ENCODE results near the gene BNC2. TPM values are rescaled to one million over a fixed set of nuclear protein-coding genes. Genes with fewer than 3 reads are reported as not detected.

Gene BNC2
- total and polyA plus RNA-seq, 2 donors (not counting 1 experiment from before 2014, with no cell fraction given): 34.7 to 39.1 TPM

- no peaks in the 10 kb centered on the region for H4K20me1 ChIP-seq (ENCODE audit: control insufficient read depth, extremely low read depth, insufficient read depth, low read length)
- H3K27ac ChIP-seq (ENCODE audit: insufficient read depth, low read length): no peak overlapping the region
- no peak overlapping the region for H2AFZ ChIP-seq (ENCODE audit: low read length)
- H3K36me3 ChIP-seq (ENCODE audit: control insufficient read depth, insufficient read depth, low read length): no peaks in the 10 kb centered on the region
- TF ChIP-seq, protein P1, sequence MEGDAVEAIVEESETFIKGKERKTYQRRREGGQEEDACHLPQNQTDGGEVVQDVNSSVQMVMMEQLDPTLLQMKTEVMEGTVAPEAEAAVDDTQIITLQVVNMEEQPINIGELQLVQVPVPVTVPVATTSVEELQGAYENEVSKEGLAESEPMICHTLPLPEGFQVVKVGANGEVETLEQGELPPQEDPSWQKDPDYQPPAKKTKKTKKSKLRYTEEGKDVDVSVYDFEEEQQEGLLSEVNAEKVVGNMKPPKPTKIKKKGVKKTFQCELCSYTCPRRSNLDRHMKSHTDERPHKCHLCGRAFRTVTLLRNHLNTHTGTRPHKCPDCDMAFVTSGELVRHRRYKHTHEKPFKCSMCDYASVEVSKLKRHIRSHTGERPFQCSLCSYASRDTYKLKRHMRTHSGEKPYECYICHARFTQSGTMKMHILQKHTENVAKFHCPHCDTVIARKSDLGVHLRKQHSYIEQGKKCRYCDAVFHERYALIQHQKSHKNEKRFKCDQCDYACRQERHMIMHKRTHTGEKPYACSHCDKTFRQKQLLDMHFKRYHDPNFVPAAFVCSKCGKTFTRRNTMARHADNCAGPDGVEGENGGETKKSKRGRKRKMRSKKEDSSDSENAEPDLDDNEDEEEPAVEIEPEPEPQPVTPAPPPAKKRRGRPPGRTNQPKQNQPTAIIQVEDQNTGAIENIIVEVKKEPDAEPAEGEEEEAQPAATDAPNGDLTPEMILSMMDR (conservative IDR thresholded peaks at IDR 0.05 in 1 of 2, IDR thresholded peaks at IDR 0.05 in 1 of 2; ENCODE audit: low read depth in 1 of 2, low read length in 2 of 2): no peak
- no peak for TF ChIP-seq EZH2 (IDR thresholded peaks at IDR 0.05; ENCODE audit: low read length, missing control alignments)
- no peaks in the 10 kb centered on the region for H3K9me3 ChIP-seq (ENCODE audit: control insufficient read depth, insufficient read depth, low read depth, low read length)
- no peak for DNase-seq (ENCODE audit: low read depth in 2 of 2)
- H3K4me3 ChIP-seq (replicated peaks in 1 of 4; ENCODE audit: control extremely low read depth in 1 of 4, insufficient read depth in 1 of 4, low read depth in 3 of 4, low read length in 4 of 4): no peak overlapping the region
- no peak overlapping the region for H3K4me2 ChIP-seq (ENCODE audit: extremely low read depth, insufficient read depth, low read length)
- H3K4me1 ChIP-seq (ENCODE audit: control insufficient read depth, extremely low read depth, insufficient read depth, low read length): no peaks in the 10 kb centered on the region
- no peak overlapping the region for H3K9ac ChIP-seq (ENCODE audit: insufficient read depth, low read length)
- H3K79me2 ChIP-seq (ENCODE audit: control insufficient read depth, insufficient read depth, low read length): no peaks in the 10 kb centered on the region
- H3K27me3 ChIP-seq (ENCODE audit: control insufficient read depth, insufficient read depth, low read length): no peaks in the 10 kb centered on the region
Observed at GRCh38 chr9:16485575-16486321, 384.7 kb downstream of the BNC2 start.

DNA sequence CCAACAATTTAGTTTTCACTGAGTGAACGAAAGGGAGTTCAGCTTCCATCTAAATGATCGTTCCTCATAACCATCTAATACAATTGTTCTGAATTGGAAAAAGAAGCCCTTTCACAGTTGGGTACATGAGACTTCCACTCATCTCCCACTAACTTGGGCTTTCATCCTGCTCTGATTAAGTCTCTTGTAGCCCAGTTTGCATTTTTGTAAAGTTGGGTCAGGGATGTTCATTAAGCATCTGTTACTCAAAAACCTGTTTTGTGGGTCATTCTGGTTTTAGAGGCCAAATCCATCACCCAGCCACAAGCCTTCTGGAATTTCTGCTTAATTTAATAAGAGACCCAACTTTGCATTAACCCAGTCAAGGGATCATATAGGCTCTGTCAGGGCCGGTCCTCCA, 385.3 kb downstream of the BNC2 start:
- H3K27ac ChIP-seq (ENCODE audit: insufficient read depth, low read length): no peak overlapping the region
- H2AFZ ChIP-seq (ENCODE audit: low read length): no peak overlapping the region
- H4K20me1 ChIP-seq (ENCODE audit: control insufficient read depth, extremely low read depth, insufficient read depth, low read length): no peaks in the 10 kb centered on the region
- no peak overlapping the region for H3K4me2 ChIP-seq (ENCODE audit: extremely low read depth, insufficient read depth, low read length)
- DNase-seq (ENCODE audit: low read depth in 2 of 2): peak in 1 of 2 donors; percentile 85
- H3K4me1 ChIP-seq (ENCODE audit: control insufficient read depth, extremely low read depth, insufficient read depth, low read length): no peaks in the 10 kb centered on the region
- H3K9ac ChIP-seq (ENCODE audit: insufficient read depth, low read length): no peak overlapping the region
- H3K27me3 ChIP-seq (ENCODE audit: control insufficient read depth, insufficient read depth, low read length): no peaks in the 10 kb centered on the region
- H3K79me2 ChIP-seq (ENCODE audit: control insufficient read depth, insufficient read depth, low read length): no peaks in the 10 kb centered on the region
- H3K4me3 ChIP-seq (replicated peaks in 1 of 4; ENCODE audit: control extremely low read depth in 1 of 4, insufficient read depth in 1 of 4, low read depth in 3 of 4, low read length in 4 of 4): no peak overlapping the region
- H3K9me3 ChIP-seq (ENCODE audit: control insufficient read depth, insufficient read depth, low read depth, low read length): no peaks in the 10 kb centered on the region
- H3K36me3 ChIP-seq (ENCODE audit: control insufficient read depth, insufficient read depth, low read length): no peaks in the 10 kb centered on the region
- TF ChIP-seq, protein P1 (conservative IDR thresholded peaks at IDR 0.05 in 1 of 2, IDR thresholded peaks at IDR 0.05 in 1 of 2; ENCODE audit: low read depth in 1 of 2, low read length in 2 of 2): no peak
- TF ChIP-seq EZH2 (IDR thresholded peaks at IDR 0.05; ENCODE audit: low read length, missing control alignments): no peak

DNA sequence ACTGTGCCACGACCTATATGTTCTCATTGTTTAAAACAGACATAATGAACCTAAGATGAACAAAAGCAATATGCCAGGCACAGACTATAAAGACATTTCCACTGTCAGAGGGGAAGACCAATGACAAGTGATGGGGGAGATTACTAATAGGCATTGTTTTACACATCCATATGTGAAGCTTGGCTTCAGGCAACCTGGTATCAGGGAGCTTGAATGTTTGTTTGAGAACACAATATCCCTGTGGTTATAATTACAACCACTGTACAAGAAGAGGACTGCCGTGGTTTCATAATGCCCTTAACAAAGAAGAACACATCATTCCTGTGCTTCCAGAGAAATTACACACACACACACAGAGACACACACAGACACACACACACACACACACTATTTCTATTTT, 385.7 kb downstream of the BNC2 start:
- Histone ChIP-seq H3K4me2 (ENCODE audit: extremely low read depth, insufficient read depth, low read length) (no peak overlapping the region), H2AFZ (ENCODE audit: low read length) (no peak overlapping the region), H3K9ac (ENCODE audit: insufficient read depth, low read length) (no peak overlapping the region), H3K9me3 (ENCODE audit: control insufficient read depth, insufficient read depth, low read depth, low read length) (no peaks in the 10 kb centered on the region), H4K20me1 (ENCODE audit: control insufficient read depth, extremely low read depth, insufficient read depth, low read length) (no peaks in the 10 kb centered on the region), H3K4me3 (replicated peaks in 1 of 4; ENCODE audit: control extremely low read depth in 1 of 4, insufficient read depth in 1 of 4, low read depth in 3 of 4, low read length in 4 of 4) (no peak overlapping the region), H3K36me3 (ENCODE audit: control insufficient read depth, insufficient read depth, low read length) (no peaks in the 10 kb centered on the region), H3K4me1 (ENCODE audit: control insufficient read depth, extremely low read depth, insufficient read depth, low read length) (no peaks in the 10 kb centered on the region), H3K27ac (ENCODE audit: insufficient read depth, low read length) (no peak overlapping the region), H3K27me3 (ENCODE audit: control insufficient read depth, insufficient read depth, low read length) (no peaks in the 10 kb centered on the region), H3K79me2 (ENCODE audit: control insufficient read depth, insufficient read depth, low read length) (no peaks in the 10 kb centered on the region)
- TF ChIP-seq, protein P1 (conservative IDR thresholded peaks at IDR 0.05 in 1 of 2, IDR thresholded peaks at IDR 0.05 in 1 of 2; ENCODE audit: low read depth in 1 of 2, low read length in 2 of 2): no peak
- no peak for TF ChIP-seq EZH2 (IDR thresholded peaks at IDR 0.05; ENCODE audit: low read length, missing control alignments)
- DNase-seq (ENCODE audit: low read depth in 2 of 2): peak; percentile 20 to 78

Data from fibroblast of lung (primary cell).